Amniotic stem cell (primary cell): Measurements from ENCODE around the gene RFWD3.
"Not testable (repeated sequence)": the region's sequence is repeated elsewhere in the genome, so short reads cannot be mapped to it uniquely, and the experiment has no call there.

Experiments used
- DNase-seq: peaks from one replicate; lab custom pipeline; 2025; lab: John Stamatoyannopoulos, UW

RFWD3 gene

GRCh38 chr16:74666010-74666421, 661 bp downstream of the RFWD3 start:
- DNase-seq, result no peak

- no peak for DNase-seq
Measured at GRCh38 chr16:74661064-74661463, 5.6 kb downstream of the RFWD3 start.

GRCh38 chr16:74660383-74660782, 6.3 kb downstream of the RFWD3 start:
- DNase-seq, result no peak

- no peak for DNase-seq
Measured at GRCh38 chr16:74659041-74659440, 7.6 kb downstream of the RFWD3 start.

- DNase-seq, result no peak
Measured at GRCh38 chr16:74657870-74658642, 8.6 kb downstream of the RFWD3 start.

GRCh38 chr16:74654536-74655050, 12.1 kb downstream of the RFWD3 start:
- no peak for DNase-seq

- DNase-seq, result not testable (repeated sequence)
Measured at GRCh38 chr16:74652883-74653282, 13.8 kb downstream of the RFWD3 start.

- DNase-seq, result no peak
Measured at GRCh38 chr16:74652249-74652648, 14.4 kb downstream of the RFWD3 start.

- no peak for DNase-seq
Measured at GRCh38 chr16:74651841-74652240, 14.8 kb downstream of the RFWD3 start.

GRCh38 chr16:74650966-74651567, 15.6 kb downstream of the RFWD3 start:
- no peak for DNase-seq

- DNase-seq, result no peak
Measured at GRCh38 chr16:74649839-74650504, 16.7 kb downstream of the RFWD3 start.

- no peak for DNase-seq
Measured at GRCh38 chr16:74641969-74642368, 24.7 kb downstream of the RFWD3 start.

GRCh38 chr16:74637742-74638453, 28.8 kb downstream of the RFWD3 start:
- no peak for DNase-seq

GRCh38 chr16:74635303-74635702, 31.4 kb downstream of the RFWD3 start:
- no peak for DNase-seq

- no peak for DNase-seq
Measured at GRCh38 chr16:74633686-74634085, 33.0 kb downstream of the RFWD3 start.

GRCh38 chr16:74627506-74628220, 39.0 kb downstream of the RFWD3 start:
- no peak for DNase-seq

GRCh38 chr16:74626741-74627416, 39.8 kb downstream of the RFWD3 start:
- no peak for DNase-seq

GRCh38 chr16:74625500-74626350, 41.0 kb downstream of the RFWD3 start:
- no peak for DNase-seq

GRCh38 chr16:74623839-74624235, 42.8 kb downstream of the RFWD3 start:
- no peak for DNase-seq

- DNase-seq, result peak; percentile 37
Measured at GRCh38 chr16:74623214-74623838, 43.4 kb downstream of the RFWD3 start.
